ENCODE data around the gene KHNYN. TPM values are rescaled to one million over a fixed set of nuclear protein-coding genes. Genes with fewer than 3 reads are reported as not detected.

KHNYN gene
- total RNA-seq, 1 donor from 2014 or later, result 13.0 TPM

Other genes starting within 250 kb of the KHNYN start
- gene IPO4, start 241.1 kb upstream of the KHNYN start, total RNA-seq, result 11.3 TPM
- gene TM9SF1, start 234.5 kb upstream of the KHNYN start, total RNA-seq, result 10.8 TPM
- not detected for gene TSSK4, start 224.3 kb upstream of the KHNYN start, total RNA-seq
- gene CHMP4A, start 216.5 kb upstream of the KHNYN start, total RNA-seq, result 35.4 TPM
- 11.6 TPM for gene MDP1, start 213.9 kb upstream of the KHNYN start, total RNA-seq
- gene NEDD8, start 197.6 kb upstream of the KHNYN start, total RNA-seq, result 57.3 TPM
- gene GMPR2, start 197.0 kb upstream of the KHNYN start, total RNA-seq, result 25.6 TPM
- gene TINF2, start 187.3 kb upstream of the KHNYN start, total RNA-seq, result 32.2 TPM
- gene TGM1, start 166.8 kb upstream of the KHNYN start, total RNA-seq, result 0.49 TPM
- 21.1 TPM for gene RABGGTA, start 158.4 kb upstream of the KHNYN start, total RNA-seq
- 7.4 TPM for gene DHRS1, start 130.2 kb upstream of the KHNYN start, total RNA-seq
- gene NOP9, start 130.1 kb upstream of the KHNYN start, total RNA-seq, result 17.5 TPM
- gene CIDEB, start 122.0 kb upstream of the KHNYN start, total RNA-seq, result 3.0 TPM
- 1.2 TPM for gene LTB4R2, start 119.8 kb upstream of the KHNYN start, total RNA-seq
- gene LTB4R, start 118.5 kb upstream of the KHNYN start, total RNA-seq, result 1.2 TPM
- 1.7 TPM for gene ADCY4, start 94.9 kb upstream of the KHNYN start, total RNA-seq
- gene RIPK3, start 90.0 kb upstream of the KHNYN start, total RNA-seq, result 0.25 TPM
- 2.5 TPM for gene NFATC4, start 61.8 kb upstream of the KHNYN start, total RNA-seq
- 14.5 TPM for gene NYNRIN, start 31.0 kb upstream of the KHNYN start, total RNA-seq
- 0.25 TPM for gene CBLN3, start 286 bp upstream of the KHNYN start, total RNA-seq
- 17.0 TPM for gene SDR39U1, start 12.8 kb downstream of the KHNYN start, total RNA-seq
- not detected for gene CMA1, start 78.3 kb downstream of the KHNYN start, total RNA-seq
- gene CTSG, start 146.3 kb downstream of the KHNYN start, total RNA-seq, result 0.25 TPM
- not detected for gene GZMH, start 179.7 kb downstream of the KHNYN start, total RNA-seq
- not detected for gene GZMB, start 204.2 kb downstream of the KHNYN start, total RNA-seq